ENCODE data around the gene PABPN1L. TPM values are rescaled to one million over a fixed set of nuclear protein-coding genes. Genes with fewer than 3 reads are reported as not detected.

The PABPN1L gene, protein sequence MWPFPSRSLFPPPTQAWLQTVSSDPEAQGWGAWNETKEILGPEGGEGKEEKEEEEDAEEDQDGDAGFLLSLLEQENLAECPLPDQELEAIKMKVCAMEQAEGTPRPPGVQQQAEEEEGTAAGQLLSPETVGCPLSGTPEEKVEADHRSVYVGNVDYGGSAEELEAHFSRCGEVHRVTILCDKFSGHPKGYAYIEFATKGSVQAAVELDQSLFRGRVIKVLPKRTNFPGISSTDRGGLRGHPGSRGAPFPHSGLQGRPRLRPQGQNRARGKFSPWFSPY
- total RNA-seq, result not detected

DNA sequence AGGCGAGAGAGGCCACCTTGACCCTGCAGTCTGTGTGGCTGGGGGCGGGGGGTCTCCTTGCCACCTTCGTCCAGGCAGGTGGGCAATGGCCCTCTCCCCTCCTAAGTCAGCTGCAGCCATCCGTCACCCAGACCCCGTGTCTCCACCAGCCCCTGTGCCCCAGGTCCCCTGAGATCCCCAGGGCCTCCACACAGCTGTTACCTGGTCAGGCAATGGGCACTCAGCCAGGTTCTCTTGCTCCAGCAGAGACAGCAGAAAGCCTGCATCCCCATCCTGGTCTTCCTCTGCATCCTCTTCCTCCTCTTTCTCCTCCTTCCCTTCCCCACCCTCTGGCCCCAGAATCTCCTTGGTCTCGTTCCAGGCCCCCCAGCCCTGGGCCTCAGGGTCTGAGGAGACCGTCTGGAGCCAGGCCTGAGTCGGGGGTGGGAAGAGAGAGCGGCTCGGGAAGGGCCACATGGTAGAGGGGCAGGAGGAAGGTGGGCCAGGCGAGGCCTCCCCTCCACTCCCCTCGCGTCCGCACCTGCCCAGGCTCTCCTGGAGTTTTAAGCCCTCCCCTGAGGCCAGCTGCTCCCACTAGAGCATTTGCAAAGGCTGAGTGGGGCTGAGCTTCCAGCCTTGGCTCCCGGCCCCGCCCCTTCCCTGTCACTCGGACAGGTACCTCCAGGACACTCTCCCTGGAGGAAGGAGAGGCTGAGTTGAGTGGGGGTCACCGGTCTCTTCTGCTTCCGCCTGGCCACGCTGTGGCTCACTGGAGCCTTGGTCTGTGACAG lies at the start of gene PABPN1L:
TSS of gene PABPN1L (minus strand) at position 510 of the 770 bp plus-strand sequence. CDS start at position 456, 54 bp downstream.
- Histone ChIP-seq H3K9me3 (no peaks in the 10 kb centered on the region), H3K4me3 (no peak within 1 kb of the TSS), H3K27me3 (no peaks in the 10 kb centered on the region), H3K4me1 (no peaks in the 10 kb centered on the region), H3K36me3 (peaks cover 0 to 7% of the 10 kb centered on the region in 2 donors), H3K27ac (no peak within 1 kb of the TSS)
- no peak for TF ChIP-seq POLR2A (IDR thresholded peaks at IDR 0.05)
- no peak for TF ChIP-seq POLR2AphosphoS5 (IDR thresholded peaks at IDR 0.05; ENCODE audit: insufficient read depth in 1 of 2, low read depth in 1 of 2)
- TF ChIP-seq, protein P1, sequence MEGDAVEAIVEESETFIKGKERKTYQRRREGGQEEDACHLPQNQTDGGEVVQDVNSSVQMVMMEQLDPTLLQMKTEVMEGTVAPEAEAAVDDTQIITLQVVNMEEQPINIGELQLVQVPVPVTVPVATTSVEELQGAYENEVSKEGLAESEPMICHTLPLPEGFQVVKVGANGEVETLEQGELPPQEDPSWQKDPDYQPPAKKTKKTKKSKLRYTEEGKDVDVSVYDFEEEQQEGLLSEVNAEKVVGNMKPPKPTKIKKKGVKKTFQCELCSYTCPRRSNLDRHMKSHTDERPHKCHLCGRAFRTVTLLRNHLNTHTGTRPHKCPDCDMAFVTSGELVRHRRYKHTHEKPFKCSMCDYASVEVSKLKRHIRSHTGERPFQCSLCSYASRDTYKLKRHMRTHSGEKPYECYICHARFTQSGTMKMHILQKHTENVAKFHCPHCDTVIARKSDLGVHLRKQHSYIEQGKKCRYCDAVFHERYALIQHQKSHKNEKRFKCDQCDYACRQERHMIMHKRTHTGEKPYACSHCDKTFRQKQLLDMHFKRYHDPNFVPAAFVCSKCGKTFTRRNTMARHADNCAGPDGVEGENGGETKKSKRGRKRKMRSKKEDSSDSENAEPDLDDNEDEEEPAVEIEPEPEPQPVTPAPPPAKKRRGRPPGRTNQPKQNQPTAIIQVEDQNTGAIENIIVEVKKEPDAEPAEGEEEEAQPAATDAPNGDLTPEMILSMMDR (IDR thresholded peaks at IDR 0.05), result no peak
- intact Hi-C loops (cut with DNase I), result no loop called here
- no peak for DNase-seq (ENCODE audit: extremely low spot score in 2 of 2)

DNA sequence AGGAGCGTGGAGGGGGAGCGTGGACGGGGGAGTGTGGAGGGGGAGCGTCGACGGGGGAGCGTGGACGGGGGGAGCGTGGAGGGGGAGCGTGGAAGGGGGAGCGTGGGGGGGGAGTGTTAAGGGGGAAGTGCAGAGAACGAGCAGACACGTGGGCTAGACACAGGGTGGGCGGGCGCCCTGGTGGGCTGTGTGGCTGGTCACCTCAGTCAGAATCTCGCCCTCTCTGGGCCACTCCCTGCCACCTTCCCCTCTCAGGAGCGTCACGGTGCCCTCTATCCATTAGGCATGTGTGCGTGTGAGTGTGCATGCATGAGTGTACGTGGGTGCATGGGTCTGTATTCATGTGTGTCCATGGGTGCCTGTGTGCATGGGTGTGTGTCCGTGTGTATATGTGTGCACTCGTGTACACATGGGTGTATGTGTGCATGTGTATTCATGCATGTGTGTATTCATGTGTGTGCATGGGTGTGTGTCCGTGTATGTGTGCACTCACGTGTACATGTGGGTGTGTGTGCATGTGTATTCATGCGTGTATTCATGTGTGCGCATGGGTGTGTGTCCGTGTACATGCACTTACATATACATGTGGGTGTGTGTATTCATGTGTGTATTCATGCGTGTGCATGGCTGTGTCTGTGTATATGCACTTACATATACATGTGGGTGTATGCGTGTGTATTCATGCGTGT lies 49.3 kb upstream of the PABPN1L start:
- no peaks in the 10 kb centered on the region for H3K27me3 ChIP-seq
- no peak for TF ChIP-seq POLR2AphosphoS5 (IDR thresholded peaks at IDR 0.05; ENCODE audit: insufficient read depth in 1 of 2, low read depth in 1 of 2)
- no peak for TF ChIP-seq POLR2A (IDR thresholded peaks at IDR 0.05)
- TF ChIP-seq, protein P1 (IDR thresholded peaks at IDR 0.05), result no peak
- H3K27ac ChIP-seq, result no peak overlapping the region
- no peak for DNase-seq (ENCODE audit: extremely low spot score in 2 of 2)
- peaks cover 33% of the 10 kb centered on the region for H3K4me1 ChIP-seq
- no peaks in the 10 kb centered on the region for H3K9me3 ChIP-seq
- intact Hi-C loops (cut with DNase I), result no loop called here
- no peak overlapping the region for H3K4me3 ChIP-seq
- H3K36me3 ChIP-seq, result no peaks in the 10 kb centered on the region

DNA sequence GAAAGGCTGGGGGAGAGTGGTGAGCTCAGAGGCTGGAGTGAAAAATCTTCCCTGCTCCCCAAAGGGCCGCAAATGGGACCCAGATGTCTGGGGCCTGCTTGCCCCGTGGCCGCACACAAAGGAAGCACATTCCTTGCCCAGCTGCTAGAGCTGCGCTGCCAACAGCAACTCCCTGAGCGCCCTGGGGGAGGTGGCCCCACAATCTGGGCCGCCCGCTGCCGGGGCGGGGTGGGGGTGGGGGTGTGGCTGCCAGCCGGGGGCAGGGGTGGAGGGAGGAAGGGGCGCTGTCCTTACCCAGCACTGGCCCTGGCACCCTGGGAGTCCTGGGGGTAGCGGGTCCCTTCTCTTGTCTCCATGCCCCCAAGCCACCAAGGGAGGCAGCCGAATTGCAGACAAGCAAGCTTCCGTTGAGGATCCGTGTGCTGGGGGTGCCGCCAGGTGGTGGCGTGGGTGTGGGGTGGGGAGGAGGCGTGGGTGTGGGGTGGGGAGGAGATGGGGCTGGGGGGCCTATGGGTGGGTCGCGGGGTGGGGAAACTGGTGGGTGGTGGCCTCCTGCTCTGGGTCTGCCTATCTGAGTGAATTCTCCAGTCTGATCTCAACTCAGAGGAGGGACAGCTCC lies 48.4 kb upstream of the PABPN1L start:
- H3K27me3 ChIP-seq, result no peaks in the 10 kb centered on the region
- peaks cover 24% of the 10 kb centered on the region for H3K4me1 ChIP-seq
- no peak overlapping the region for H3K27ac ChIP-seq
- no peak for DNase-seq (ENCODE audit: extremely low spot score in 2 of 2)
- TF ChIP-seq, protein P1 (IDR thresholded peaks at IDR 0.05), result no peak
- TF ChIP-seq POLR2AphosphoS5 (IDR thresholded peaks at IDR 0.05; ENCODE audit: insufficient read depth in 1 of 2, low read depth in 1 of 2), result no peak
- no peak for TF ChIP-seq POLR2A (IDR thresholded peaks at IDR 0.05)
- no peaks in the 10 kb centered on the region for H3K36me3 ChIP-seq
- intact Hi-C loops (cut with DNase I), result no loop called here
- H3K4me3 ChIP-seq, result no peak overlapping the region
- no peaks in the 10 kb centered on the region for H3K9me3 ChIP-seq

DNA sequence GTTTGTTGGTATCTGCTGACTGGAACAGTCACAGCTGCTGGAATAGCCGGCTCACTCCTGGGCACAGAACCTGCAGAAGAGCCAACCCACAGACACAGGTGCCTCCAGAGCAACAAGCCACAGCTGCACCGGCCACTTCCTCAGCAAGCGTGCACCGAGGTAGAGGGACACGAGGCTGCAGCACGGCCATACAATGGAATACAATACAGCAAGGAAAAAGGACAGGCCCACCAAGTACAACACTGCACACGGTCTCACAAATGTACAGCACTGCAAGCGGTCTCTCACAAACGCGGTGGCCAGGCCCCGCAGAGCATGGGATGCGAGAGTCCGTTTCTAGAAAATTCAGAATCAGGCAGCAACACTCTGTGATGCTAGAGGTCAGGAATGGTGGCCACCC lies 47.4 kb upstream of the PABPN1L start:
- Histone ChIP-seq H3K27ac (no peak overlapping the region), H3K4me1 (peaks cover 23% of the 10 kb centered on the region), H3K9me3 (no peaks in the 10 kb centered on the region), H3K27me3 (no peaks in the 10 kb centered on the region), H3K36me3 (no peaks in the 10 kb centered on the region), H3K4me3 (no peak overlapping the region)
- intact Hi-C loops (cut with DNase I), result no loop called here
- DNase-seq (ENCODE audit: extremely low spot score in 2 of 2), result no peak
- TF ChIP-seq POLR2AphosphoS5 (IDR thresholded peaks at IDR 0.05; ENCODE audit: insufficient read depth in 1 of 2, low read depth in 1 of 2), result no peak
- no peak for TF ChIP-seq POLR2A (IDR thresholded peaks at IDR 0.05)
- TF ChIP-seq, protein P1 (IDR thresholded peaks at IDR 0.05), result no peak

Measured in vagina (tissue), 2 donors.